Left ventricle myocardium inferior (tissue), 1 donor: ENCODE results near the gene LRRC42. TPM values are rescaled to one million over a fixed set of nuclear protein-coding genes. Genes with fewer than 3 reads are reported as not detected.

Experiments used
- DNase-seq: peaks from one replicate; pipeline ENCODE4 v3.0.0-alpha.2; 2020
- H3K27ac ChIP-seq: fragments of 200-600 bp; replicated peaks from 2 replicates; pipeline ENCODE4 v1.8.0; 2021
- H3K27me3 ChIP-seq: fragments of 200-600 bp; 2 replicates; pipeline ENCODE4 v1.8.0; 2021; ENCODE audit warnings: low read depth
- H3K36me3 ChIP-seq: fragments of 200-600 bp; 2 replicates; pipeline ENCODE4 v1.8.0; 2021
- H3K4me1 ChIP-seq: fragments of 200-600 bp; 2 replicates; pipeline ENCODE4 v1.8.0; 2021
- H3K4me3 ChIP-seq: fragments of 200-600 bp; 2 replicates; pipeline ENCODE4 v1.8.0; 2021; ENCODE audit warnings: mild to moderate bottlenecking, moderate library complexity
- H3K9me3 ChIP-seq: fragments of 200-600 bp; replicated peaks from 2 replicates; pipeline ENCODE4 v1.8.0; 2021
- CTCF ChIP-seq: fragments of 200-600 bp; IDR thresholded peaks from 2 replicates; pipeline ENCODE4 v1.8.0; 2021; ENCODE audit warnings: antibody characterized with exemption, mild to moderate bottlenecking, borderline replicate concordance
- intact Hi-C: fragments of 100-400 bp; cut with micrococcal nuclease; formaldehyde crosslinking; loops from one replicate; pipeline ENCODE4 v1.11.0; 2022
- total RNA-seq: library from RNA; stranded (reverse); fragmentation: NEBNext Ultra II Directional; extraction: Animal tissue kit (Norgen Biotek cat#: 25700); gene quantifications from one replicate; pipeline ENCODE4 v1.2.1, GENCODE V29; 2021
- donor health status: DM: no; HTN: yes; CAD: no; lungs with severe emphysema.

Gene LRRC42
- total RNA-seq, 1 donor from 2014 or later = 12.9 TPM

- intact Hi-C loops = no loop called here
- TF ChIP-seq CTCF = no peak
- H3K9me3 ChIP-seq = no peaks in the 10 kb centered on the region
- no peaks in the 10 kb centered on the region for H3K36me3 ChIP-seq
- H3K27ac ChIP-seq = no peak overlapping the region
- no peak overlapping the region for H3K4me3 ChIP-seq
- no peak for DNase-seq
- H3K27me3 ChIP-seq = no peaks in the 10 kb centered on the region
- no peaks in the 10 kb centered on the region for H3K4me1 ChIP-seq
Observed at GRCh38 chr1:53905509-53905908, 40.6 kb upstream of the LRRC42 start.

GRCh38 chr1:53906121-53906520 lies 40.0 kb upstream of the LRRC42 start:
- intact Hi-C loops = no loop called here
- no peak for DNase-seq
- no peaks in the 10 kb centered on the region for H3K4me1 ChIP-seq
- H3K4me3 ChIP-seq = no peak overlapping the region
- H3K9me3 ChIP-seq = no peaks in the 10 kb centered on the region
- no peaks in the 10 kb centered on the region for H3K27me3 ChIP-seq
- H3K36me3 ChIP-seq = no peaks in the 10 kb centered on the region
- no peak for TF ChIP-seq CTCF
- H3K27ac ChIP-seq = no peak overlapping the region

- no peak for DNase-seq
- Histone ChIP-seq H3K4me3 (no peak overlapping the region), H3K27me3 (no peaks in the 10 kb centered on the region), H3K4me1 (no peaks in the 10 kb centered on the region), H3K9me3 (no peaks in the 10 kb centered on the region), H3K36me3 (peaks cover 4% of the 10 kb centered on the region), H3K27ac (no peak overlapping the region)
- intact Hi-C loops = no loop called here
- TF ChIP-seq CTCF = no peak
Observed at GRCh38 chr1:53909946-53910345, 36.2 kb upstream of the LRRC42 start.

GRCh38 chr1:53911442-53911841 lies 34.7 kb upstream of the LRRC42 start:
- Histone ChIP-seq H3K4me1 (no peaks in the 10 kb centered on the region), H3K9me3 (no peaks in the 10 kb centered on the region), H3K4me3 (no peak overlapping the region), H3K27me3 (no peaks in the 10 kb centered on the region), H3K27ac (no peak overlapping the region), H3K36me3 (peaks cover 16% of the 10 kb centered on the region)
- DNase-seq = no peak
- TF ChIP-seq CTCF = no peak
- intact Hi-C loops = no loop called here

- Histone ChIP-seq H3K27me3 (no peaks in the 10 kb centered on the region), H3K36me3 (peaks cover 23% of the 10 kb centered on the region), H3K27ac (no peak overlapping the region), H3K4me1 (no peaks in the 10 kb centered on the region), H3K4me3 (no peak overlapping the region), H3K9me3 (no peaks in the 10 kb centered on the region)
- DNase-seq = no peak
- intact Hi-C loops = no loop called here
- no peak for TF ChIP-seq CTCF
Observed at GRCh38 chr1:53913352-53914033, 32.7 kb upstream of the LRRC42 start.

GRCh38 chr1:53918343-53918742 lies 27.8 kb upstream of the LRRC42 start:
- Histone ChIP-seq H3K36me3 (peaks cover 41% of the 10 kb centered on the region), H3K4me1 (peaks cover 7% of the 10 kb centered on the region), H3K9me3 (no peaks in the 10 kb centered on the region), H3K27ac (no peak overlapping the region), H3K27me3 (no peaks in the 10 kb centered on the region), H3K4me3 (no peak overlapping the region)
- DNase-seq = no peak
- intact Hi-C loops = no loop called here
- TF ChIP-seq CTCF = no peak
